Upper lobe of right lung (tissue), 1 donor: ENCODE data around the gene ITGA8. TPM values are rescaled to one million over a fixed set of nuclear protein-coding genes. Genes with fewer than 3 reads are reported as not detected.

Source experiments
- ATAC-seq: fragments of 200-7000 bp; cut with Tn5 transposase; one replicate; pipeline ENCODE4 v1.9.1; 2020; ENCODE audit warnings: mild to moderate bottlenecking, moderate library complexity
- DNase-seq: peaks from one replicate; pipeline ENCODE4 v3.0.0-alpha.2; 2020
- H3K27ac ChIP-seq: fragments of 200-600 bp; one replicate; pipeline ENCODE4 v1.8.0; 2022
- H3K27me3 ChIP-seq: fragments of 200-600 bp; one replicate; pipeline ENCODE4 v1.8.0; 2022; ENCODE audit warnings: mild to moderate bottlenecking
- H3K36me3 ChIP-seq: fragments of 200-600 bp; one replicate; pipeline ENCODE4 v1.8.0; 2022
- H3K4me1 ChIP-seq: fragments of 200-600 bp; one replicate; pipeline ENCODE4 v1.8.0; 2022
- H3K4me3 ChIP-seq: fragments of 200-600 bp; one replicate; pipeline ENCODE4 v1.8.0; 2022; ENCODE audit warnings: mild to moderate bottlenecking
- H3K9me3 ChIP-seq: fragments of 200-600 bp; one replicate; pipeline ENCODE4 v1.8.0; 2022
- CTCF ChIP-seq: fragments of 200-600 bp; IDR thresholded peaks from one replicate; pipeline ENCODE4 v1.8.0; 2022; ENCODE audit warnings: antibody characterized with exemption
- intact Hi-C: fragments of 100-400 bp; cut with DNase I; formaldehyde crosslinking; loops from one replicate; pipeline ENCODE4 v1.11.0; 2022
- total RNA-seq: library from RNA; stranded (reverse); fragmentation: NEBNext Ultra II Directional; extraction: Animal tissue kit (Norgen Biotek cat#: 25700); gene quantifications from one replicate; pipeline ENCODE4 v1.2.1, GENCODE V29; 2021
- donor health status: DM: no; HTN: yes; CAD: no; lungs with severe emphysema.

Gene ITGA8
- total RNA-seq, 1 donor from 2014 or later, result 33.9 TPM

GRCh38 chr10:15626937-15627336 is 92.8 kb downstream of the ITGA8 start:
- Histone ChIP-seq H3K4me3 (no peak overlapping the region), H3K36me3 (no peaks in the 10 kb centered on the region), H3K27ac (no peak overlapping the region), H3K27me3 (no peaks in the 10 kb centered on the region), H3K4me1 (peaks cover 8% of the 10 kb centered on the region), H3K9me3 (no peaks in the 10 kb centered on the region)
- ATAC-seq (no peak), DNase-seq (no peak)
- intact Hi-C loops, result no loop called here
- TF ChIP-seq CTCF, result no peak

- TF ChIP-seq CTCF, result no peak
- Histone ChIP-seq H3K27ac (no peak overlapping the region), H3K27me3 (no peaks in the 10 kb centered on the region), H3K9me3 (no peaks in the 10 kb centered on the region), H3K36me3 (no peaks in the 10 kb centered on the region), H3K4me3 (no peak overlapping the region), H3K4me1 (peaks cover 8% of the 10 kb centered on the region)
- no peak for DNase-seq
- intact Hi-C loops, result no loop called here
- no peak for ATAC-seq
Observed at GRCh38 chr10:15625261-15625660, 94.5 kb downstream of the ITGA8 start.

- DNase-seq (no peak), ATAC-seq (no peak)
- intact Hi-C loops, result no loop called here
- H3K4me3 ChIP-seq, result no peak overlapping the region
- peaks cover 8% of the 10 kb centered on the region for H3K4me1 ChIP-seq
- H3K36me3 ChIP-seq, result no peaks in the 10 kb centered on the region
- no peak overlapping the region for H3K27ac ChIP-seq
- H3K9me3 ChIP-seq, result no peaks in the 10 kb centered on the region
- H3K27me3 ChIP-seq, result no peaks in the 10 kb centered on the region
- no peak for TF ChIP-seq CTCF
Observed at GRCh38 chr10:15624401-15625196, 95.1 kb downstream of the ITGA8 start.

GRCh38 chr10:15620836-15621515 is 98.7 kb downstream of the ITGA8 start:
- no peak overlapping the region for H3K27ac ChIP-seq
- no peaks in the 10 kb centered on the region for H3K9me3 ChIP-seq
- no peaks in the 10 kb centered on the region for H3K27me3 ChIP-seq
- intact Hi-C loops, result no loop called here
- no peaks in the 10 kb centered on the region for H3K36me3 ChIP-seq
- no peak for TF ChIP-seq CTCF
- peaks cover 5% of the 10 kb centered on the region for H3K4me1 ChIP-seq
- DNase-seq (no peak), ATAC-seq (no peak)
- H3K4me3 ChIP-seq, result no peak overlapping the region

GRCh38 chr10:15620337-15620736 is 99.4 kb downstream of the ITGA8 start:
- Histone ChIP-seq H3K4me3 (no peak overlapping the region), H3K9me3 (no peaks in the 10 kb centered on the region), H3K27me3 (no peaks in the 10 kb centered on the region), H3K36me3 (no peaks in the 10 kb centered on the region), H3K4me1 (no peaks in the 10 kb centered on the region), H3K27ac (no peak overlapping the region)
- DNase-seq (no peak), ATAC-seq (no peak)
- TF ChIP-seq CTCF, result no peak
- intact Hi-C loops, result no loop called here
